ENCODE measurements around the gene ARID4B. TPM values are rescaled to one million over a fixed set of nuclear protein-coding genes. Genes with fewer than 3 reads are reported as not detected.

Gene ARID4B
- total RNA-seq, 1 donor from 2014 or later, result 68.8 TPM

DNA sequence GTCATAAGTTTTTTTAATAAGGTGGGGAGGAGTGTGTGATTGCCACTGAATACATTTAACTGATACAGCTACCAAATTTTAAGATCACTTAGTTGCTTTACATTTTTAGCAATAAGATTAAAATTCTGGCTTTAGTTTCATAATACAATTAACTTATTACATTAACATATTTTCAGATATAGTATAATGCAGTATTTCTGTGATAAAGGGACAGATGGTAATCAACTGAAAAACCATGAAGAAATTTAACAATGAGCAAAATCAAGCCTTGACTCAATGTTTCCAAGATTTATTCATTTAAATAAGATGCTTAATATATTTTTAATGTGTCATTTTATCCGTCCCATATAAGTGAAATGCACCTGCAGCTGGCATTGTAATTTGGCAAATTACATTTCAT, 203.3 kb downstream of the ARID4B start:
- peaks cover 23% of the 10 kb centered on the region for H3K4me1 Mint-ChIP-seq (ENCODE audit: low read depth)
- H3K36me3 Mint-ChIP-seq (ENCODE audit: insufficient read depth), result peaks cover 14% of the 10 kb centered on the region
- H3K9me3 Mint-ChIP-seq (ENCODE audit: low read depth), result no peaks in the 10 kb centered on the region
- H3K27ac Mint-ChIP-seq, result no peak overlapping the region
- DNase-seq (ENCODE audit: low spot score, unreplicated experiment), result no peak
- H3K27me3 Mint-ChIP-seq, result no peaks in the 10 kb centered on the region
- no peak for TF ChIP-seq CTCF (IDR thresholded peaks at IDR 0.05; ENCODE audit: unreplicated experiment)
- H3K4me3 Mint-ChIP-seq (ENCODE audit: low read depth), result no peak overlapping the region

DNA sequence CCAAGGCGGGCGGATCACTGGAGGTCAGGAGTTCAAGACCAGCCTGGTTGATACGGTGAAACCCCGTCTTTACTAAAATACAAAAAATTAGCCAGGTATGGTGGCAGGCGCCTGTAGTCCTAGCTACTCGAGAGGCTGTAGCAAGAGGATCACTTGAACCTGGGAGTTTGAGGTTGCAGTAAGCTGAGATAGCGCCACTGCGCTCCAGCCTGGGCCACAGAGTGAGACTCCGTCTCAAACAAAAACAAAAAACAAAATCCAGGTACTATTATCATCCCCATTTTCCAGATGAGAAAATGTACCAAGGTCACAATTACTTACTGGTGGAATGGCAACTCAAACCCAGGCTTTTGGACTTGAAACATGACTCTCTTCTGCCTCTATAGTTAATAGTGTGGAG, 203.9 kb downstream of the ARID4B start:
- Mint-ChIP-seq H3K27me3 (no peaks in the 10 kb centered on the region), H3K4me3 (ENCODE audit: low read depth) (no peak overlapping the region), H3K4me1 (ENCODE audit: low read depth) (peaks cover 21% of the 10 kb centered on the region), H3K27ac (no peak overlapping the region), H3K9me3 (ENCODE audit: low read depth) (no peaks in the 10 kb centered on the region), H3K36me3 (ENCODE audit: insufficient read depth) (peaks cover 15% of the 10 kb centered on the region)
- TF ChIP-seq CTCF (IDR thresholded peaks at IDR 0.05; ENCODE audit: unreplicated experiment), result no peak
- no peak for DNase-seq (ENCODE audit: low spot score, unreplicated experiment)

- Mint-ChIP-seq H3K36me3 (ENCODE audit: insufficient read depth) (peaks cover 22% of the 10 kb centered on the region), H3K27ac (no peak overlapping the region), H3K4me1 (ENCODE audit: low read depth) (peaks cover 16% of the 10 kb centered on the region), H3K27me3 (no peaks in the 10 kb centered on the region), H3K4me3 (ENCODE audit: low read depth) (no peak overlapping the region), H3K9me3 (ENCODE audit: low read depth) (no peaks in the 10 kb centered on the region)
- TF ChIP-seq CTCF (IDR thresholded peaks at IDR 0.05; ENCODE audit: unreplicated experiment), result no peak
- no peak for DNase-seq (ENCODE audit: low spot score, unreplicated experiment)
Measured at GRCh38 chr1:235122348-235122747, 205.6 kb downstream of the ARID4B start.

Small RNAs within 50 kb of the gene (microRNA-seq; reads per million reads assigned to microRNA genes)
- not detected for gene MIR4753 (ENCODE audit: borderline number of aligned reads, unreplicated experiment)

Other genes starting within 250 kb of the ARID4B start
- gene TOMM20, start 199.3 kb downstream of the ARID4B start, total RNA-seq, result 110 and 120 TPM in 2 replicates
- 68.4 and 75.0 TPM in 2 replicates for gene RBM34, start 166.9 kb downstream of the ARID4B start, total RNA-seq
- 43.3 and 50.6 TPM in 2 replicates for gene GGPS1, start 391 bp upstream of the ARID4B start, total RNA-seq
- 37.5 and 40.7 TPM in 2 replicates for gene TBCE, start 39.2 kb upstream of the ARID4B start, total RNA-seq
- 47.7 and 49.6 TPM in 2 replicates for gene B3GALNT2, start 176.3 kb upstream of the ARID4B start, total RNA-seq

All from progenitor cell of endocrine pancreas (in vitro differentiated cells).